Tongue (tissue), 2 donors: ENCODE results near the gene CNOT4. TPM values are rescaled to one million over a fixed set of nuclear protein-coding genes. Genes with fewer than 3 reads are reported as not detected.
"Not testable (repeated sequence)": the region's sequence is repeated elsewhere in the genome, so short reads cannot be mapped to it uniquely, and the experiment has no call there.

ENCODE experiments used
- DNase-seq: peaks from one replicate; pipeline ENCODE4 v3.0.0-alpha.2; 2015
- total RNA-seq: library from RNA; depleted of rRNA; stranded (reverse); fragments of >200 nt; gene quantifications from one replicate; pipeline ENCODE4 v1.2.3, GENCODE V29; 2014

CNOT4 gene
- total RNA-seq, 1 donor from 2014 or later, result 19.0 TPM

GRCh38 chr7:135322571-135323340, 187.1 kb downstream of the CNOT4 start:
- no peak for DNase-seq

GRCh38 chr7:135321556-135321955, 188.3 kb downstream of the CNOT4 start:
- peak; percentile 65 for DNase-seq

GRCh38 chr7:135320953-135321352, 188.9 kb downstream of the CNOT4 start:
- DNase-seq, result not testable (repeated sequence)

- DNase-seq, result peak; percentile 80
These were observed 189.6 kb downstream of the CNOT4 start for GRCh38 chr7:135320268-135320667.

- DNase-seq, result peak; percentile 20
These were observed 192.1 kb downstream of the CNOT4 start for GRCh38 chr7:135317676-135318325.

GRCh38 chr7:135316648-135317313, 193.1 kb downstream of the CNOT4 start:
- DNase-seq, result no peak

GRCh38 chr7:135313971-135314370, 195.9 kb downstream of the CNOT4 start:
- no peak for DNase-seq

Other genes with a start within 250 kb of the CNOT4 start
- gene NUP205, start 47.8 kb upstream of the CNOT4 start, total RNA-seq, result 34.8 TPM
- 19.2 TPM for gene STMP1, start 152.4 kb upstream of the CNOT4 start, total RNA-seq
- gene SLC13A4, start 218.1 kb upstream of the CNOT4 start, total RNA-seq, result not detected
- gene FAM180A, start 238.7 kb upstream of the CNOT4 start, total RNA-seq, result 1.4 TPM